GM23338 (cell line): Measurements from ENCODE around the gene UBE2G1. TPM values are rescaled to one million over a fixed set of nuclear protein-coding genes. Genes with fewer than 3 reads are reported as not detected.

Experiments used
- ATAC-seq: fragments of 200-7000 bp; cut with Tn5 transposase; 3 replicates; pipeline ENCODE4 v1.9.1; 2020
- DNase-seq: peaks from one replicate; pipeline ENCODE4 v3.0.0-alpha.2; 2015; ENCODE audit warnings: low spot score
- H2AFZ ChIP-seq: fragments of 200-600 bp; sonication (generic); 2 replicates; pipeline ENCODE4 v1.8.0; 2016; ENCODE audit warnings: antibody characterized with exemption, mild to moderate bottlenecking, moderate library complexity
- H3F3A ChIP-seq: fragments of 200-600 bp; sonication (generic); replicated peaks from 2 replicates; pipeline ENCODE4 v1.8.0; 2017; ENCODE audit warnings: antibody characterized with exemption, mixed run types, low read depth
- H3K27ac ChIP-seq: fragments of 200-600 bp; sonication (generic); 2 replicates; pipeline ENCODE4 v1.6.1; 2016; ENCODE audit warnings: low read depth
- H3K27me3 ChIP-seq: fragments of 200-600 bp; sonication (generic); 2 replicates; pipeline ENCODE4 v1.8.0; 2016; ENCODE audit warnings: mild to moderate bottlenecking, mixed run types, moderate library complexity; ENCODE audit not compliant: insufficient read depth
- H3K36me3 ChIP-seq: fragments of 200-600 bp; sonication (generic); 2 replicates; pipeline ENCODE4 v1.8.0; 2016; ENCODE audit warnings: mild to moderate bottlenecking; ENCODE audit not compliant: insufficient read depth
- H3K4me1 ChIP-seq: fragments of 200-600 bp; sonication (generic); 2 replicates; pipeline ENCODE4 v1.8.0; 2016; ENCODE audit warnings: mild to moderate bottlenecking, moderate library complexity; ENCODE audit not compliant: insufficient read depth
- H3K4me2 ChIP-seq: fragments of 200-600 bp; sonication (generic); 2 replicates; pipeline ENCODE4 v1.7.1; 2017; ENCODE audit warnings: mixed run types
- H3K4me3 ChIP-seq: fragments of 200-600 bp; sonication (generic); 2 replicates; pipeline ENCODE4 v1.6.1; 2016; ENCODE audit warnings: mixed run types
- H3K79me2 ChIP-seq: fragments of 200-600 bp; sonication (generic); replicated peaks from 2 replicates; pipeline ENCODE4 v1.8.0; 2017; ENCODE audit warnings: mild to moderate bottlenecking; ENCODE audit not compliant: insufficient read depth
- H3K9me2 ChIP-seq: fragments of 200-600 bp; sonication (generic); 2 replicates; pipeline ENCODE4 v1.8.0; 2017; ENCODE audit not compliant: insufficient read depth
- H4K20me1 ChIP-seq: fragments of 200-600 bp; sonication (generic); replicated peaks from 2 replicates; pipeline ENCODE4 v1.8.0; 2017; ENCODE audit warnings: mild to moderate bottlenecking; ENCODE audit not compliant: insufficient read depth
- H3K27ac Mint-ChIP-seq: 2 replicates; pipeline ENCODE4 v1.8.0; 2020; ENCODE audit warnings: inconsistent platforms, mild to moderate bottlenecking, moderate library complexity, mixed read lengths
- H3K27me3 Mint-ChIP-seq: 3 replicates; pipeline ENCODE4 v1.8.0; 2022; ENCODE audit warnings: low read depth, mild to moderate bottlenecking, moderate library complexity, mixed read lengths, inconsistent platforms; ENCODE audit not compliant: insufficient read depth, poor library complexity
- H3K36me3 Mint-ChIP-seq: 3 replicates; pipeline ENCODE4 v1.8.0; 2021; ENCODE audit warnings: low read depth, mild to moderate bottlenecking, inconsistent platforms, moderate library complexity, mixed read lengths
- H3K4me1 Mint-ChIP-seq: 3 replicates; pipeline ENCODE4 v1.8.0; 2020; ENCODE audit warnings: mild to moderate bottlenecking, inconsistent platforms, mixed read lengths
- H3K4me3 Mint-ChIP-seq: 3 replicates; pipeline ENCODE4 v1.8.0; 2021; ENCODE audit warnings: moderate library complexity, mild to moderate bottlenecking, inconsistent platforms, mixed read lengths
- H3K9me3 Mint-ChIP-seq: 3 replicates; pipeline ENCODE4 v1.8.0; 2020; ENCODE audit warnings: moderate library complexity, mild to moderate bottlenecking, inconsistent platforms, mixed read lengths
- CREB1 ChIP-seq: fragments of 250-450 bp; sonication (Bioruptor Pico); IDR thresholded peaks from 2 replicates; pipeline ENCODE4 v1.5.0; 2020; ENCODE audit warnings: low read depth, mild to moderate bottlenecking, moderate library complexity
- CTCF ChIP-seq, 2 experiments: fragments of 200-600 bp in 1 of 2; sonication (generic) in 1 of 2; conservative IDR thresholded peaks; 2 replicates each; pipeline versions ENCODE4 v1.5.1 to v1.6.1; 2016 to 2017; ENCODE audit warnings: antibody characterized with exemption in 2 of 2, low read depth in 2 of 2, mild to moderate bottlenecking in 2 of 2, moderate library complexity in 1 of 2
- POLR2AphosphoS5 ChIP-seq: IDR thresholded peaks from 2 replicates; pipeline ENCODE4 v1.6.1; 2016; ENCODE audit warnings: antibody characterized with exemption, low read depth
- ZNF114 ChIP-seq: fragments of 250-450 bp; sonication (Bioruptor Pico); IDR thresholded peaks from 2 replicates; pipeline ENCODE4 v1.5.0; 2020; ENCODE audit warnings: mild to moderate bottlenecking, moderate library complexity
- ZNF331 ChIP-seq: fragments of 250-450 bp; sonication (Bioruptor Pico); IDR thresholded peaks from 2 replicates; pipeline ENCODE4 v1.5.0; 2020; ENCODE audit warnings: low read depth, mild to moderate bottlenecking, moderate library complexity
- ZNF462 ChIP-seq: fragments of 250-450 bp; sonication (Bioruptor Pico); IDR thresholded peaks from 2 replicates; pipeline ENCODE4 v1.5.0; 2020; ENCODE audit warnings: mild to moderate bottlenecking, moderate library complexity
- polyA plus RNA-seq: library from polyadenylated mRNA; unstranded; fragments of >200 nt; fragmentation: Nextera tagmentation; extraction: Ambion mirVana; gene quantifications from 2 replicates; pipeline ENCODE4 v1.2.1, GENCODE V29; 2016
- total RNA-seq: library from RNA; depleted of rRNA; stranded (reverse); fragments of >200 nt; shearing (Covaris generic); gene quantifications from 2 replicates; pipeline ENCODE4 v1.2.3, GENCODE V29; 2014

UBE2G1 gene
- total and polyA plus RNA-seq, 2 experiments from 2014 or later: 71.9 to 145 TPM

GRCh38 chr17:4270736-4271135 is 95.7 kb downstream of the UBE2G1 start:
- Histone ChIP-seq H3K27ac (0 out of 2 replicates have a peak overlapping the region, but pooled peaks have one; percentile 68), H3K4me2 (no peak overlapping the region), H2AFZ (no peak overlapping the region), H3F3A (peaks cover 20% of the 10 kb centered on the region; the same call in 1 of the 2 replicates), H3K4me1 (no peaks in the 10 kb centered on the region), H3K36me3 (peaks cover 26% of the 10 kb centered on the region), H3K9me2 (no peaks in the 10 kb centered on the region), H3K79me2 (peaks cover 17% of the 10 kb centered on the region), H3K4me3 (no peak overlapping the region), H4K20me1 (peaks cover 40% of the 10 kb centered on the region), H3K27me3 (no peaks in the 10 kb centered on the region)
- no peak for DNase-seq
- Mint-ChIP-seq H3K27me3 (peaks cover 3% of the 10 kb centered on the region), H3K36me3 (peaks cover 42% of the 10 kb centered on the region; the same call in 2 of the 3 replicates), H3K9me3 (no peaks in the 10 kb centered on the region; the same call in 2 of the 3 replicates), H3K27ac (no peak overlapping the region), H3K4me3 (no peak overlapping the region), H3K4me1 (peaks cover 2% of the 10 kb centered on the region; the same call in 2 of the 3 replicates)
- ATAC-seq: no peak
- no peak for TF ChIP-seq POLR2AphosphoS5
- no peak for TF ChIP-seq ZNF462 (CRISPR knock-in tag)
- no peak for TF ChIP-seq ZNF331 (CRISPR knock-in tag)
- no peak for TF ChIP-seq CTCF (conservative IDR thresholded peaks at IDR 0.05; ENCODE audit: low read depth in 2 of 2)
- no peak for TF ChIP-seq CREB1 (CRISPR knock-in tag)
- TF ChIP-seq ZNF114 (CRISPR knock-in tag): no peak
